ENCODE measurements around the gene CLDN16.

Gene CLDN16

DNA sequence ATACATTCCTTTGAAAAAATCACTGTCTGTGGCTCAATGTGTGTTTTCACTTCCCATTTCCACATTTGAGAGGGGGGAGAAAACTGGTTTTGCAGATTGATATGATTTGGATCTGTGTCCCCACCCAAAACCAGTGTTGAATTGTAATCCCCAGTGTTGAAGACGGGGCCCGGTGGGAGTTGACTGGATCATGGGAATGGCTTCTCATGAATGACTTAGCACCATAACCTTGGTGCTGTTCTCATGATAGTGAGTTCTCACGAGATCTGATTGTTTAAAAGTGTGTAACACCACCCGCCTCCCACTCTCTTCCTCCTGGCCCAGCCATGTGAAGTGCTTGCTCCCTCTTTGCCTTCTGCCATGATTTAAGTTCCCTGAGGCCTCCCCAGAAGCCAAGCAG is 45.7 kb downstream of the CLDN16 start:
- Histone ChIP-seq H3K4me3 (ENCODE audit: low read length in 2 of 2) (no peak overlapping the region), H3K27me3 (ENCODE audit: control insufficient read depth in 2 of 2, insufficient read depth in 2 of 2, low read length in 2 of 2) (no peaks in the 10 kb centered on the region), H3K36me3 (ENCODE audit: control insufficient read depth in 2 of 2, insufficient read depth in 2 of 2, low read length in 2 of 2) (no peaks in the 10 kb centered on the region), H3K9me3 (ENCODE audit: control insufficient read depth in 2 of 2, low read length in 2 of 2) (no peaks in the 10 kb centered on the region), H3K27ac (ENCODE audit: low read depth in 2 of 2, low read length in 2 of 2) (no peak overlapping the region), H3K9ac (ENCODE audit: low read depth in 1 of 2, low read length in 2 of 2) (no peak overlapping the region), H3K4me1 (ENCODE audit: control insufficient read depth in 2 of 2, insufficient read depth in 2 of 2, low read length in 2 of 2) (no peaks in the 10 kb centered on the region)

DNA sequence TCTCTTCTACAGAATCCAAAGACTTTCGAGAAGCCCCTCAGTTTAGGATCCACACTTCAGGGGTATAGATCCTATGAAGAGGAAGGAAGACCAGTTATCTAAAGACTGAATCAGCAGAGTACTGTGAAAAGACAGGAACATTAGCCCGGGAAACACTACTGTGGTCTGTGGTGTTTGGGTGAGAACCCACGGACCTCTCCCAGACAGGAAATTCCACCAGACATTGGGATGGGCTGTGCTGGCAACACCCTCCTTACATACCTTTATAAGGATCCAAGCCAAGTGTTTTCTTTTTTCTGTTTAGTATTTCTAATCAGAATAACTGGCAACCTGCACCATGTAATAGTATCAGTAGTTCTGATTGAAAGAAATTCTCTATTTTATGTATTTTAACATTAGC is 47.7 kb downstream of the CLDN16 start:
- Histone ChIP-seq H3K27me3 (ENCODE audit: control insufficient read depth in 2 of 2, insufficient read depth in 2 of 2, low read length in 2 of 2) (no peaks in the 10 kb centered on the region), H3K9ac (ENCODE audit: low read depth in 1 of 2, low read length in 2 of 2) (no peak overlapping the region), H3K4me1 (ENCODE audit: control insufficient read depth in 2 of 2, insufficient read depth in 2 of 2, low read length in 2 of 2) (no peaks in the 10 kb centered on the region), H3K9me3 (ENCODE audit: control insufficient read depth in 2 of 2, low read length in 2 of 2) (no peaks in the 10 kb centered on the region), H3K27ac (ENCODE audit: low read depth in 2 of 2, low read length in 2 of 2) (no peak overlapping the region), H3K4me3 (ENCODE audit: low read length in 2 of 2) (no peak overlapping the region), H3K36me3 (ENCODE audit: control insufficient read depth in 2 of 2, insufficient read depth in 2 of 2, low read length in 2 of 2) (no peaks in the 10 kb centered on the region)

DNA sequence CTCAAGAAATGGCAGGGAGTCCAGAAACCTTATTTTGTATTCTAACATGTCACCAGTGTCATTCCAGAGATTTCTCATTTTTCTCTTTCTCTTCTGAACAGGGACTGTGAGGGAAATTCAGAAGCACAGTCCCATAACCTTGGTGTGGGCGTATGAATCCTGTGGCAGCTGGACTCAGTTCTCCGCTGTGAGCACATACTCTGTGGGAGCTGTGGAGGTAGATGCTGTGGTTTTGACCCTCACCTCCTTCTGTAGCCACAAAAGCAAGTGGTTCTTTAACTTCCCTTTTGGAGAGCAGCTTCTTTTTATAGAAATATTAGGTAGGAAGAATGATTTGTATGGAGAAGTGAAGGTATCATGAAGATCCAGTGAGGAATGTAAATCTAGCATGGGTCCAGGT is 48.4 kb downstream of the CLDN16 start:
- no peak overlapping the region for H3K4me3 ChIP-seq (ENCODE audit: low read length in 2 of 2)
- no peak overlapping the region for H3K27ac ChIP-seq (ENCODE audit: low read depth in 2 of 2, low read length in 2 of 2)
- no peaks in the 10 kb centered on the region for H3K27me3 ChIP-seq (ENCODE audit: control insufficient read depth in 2 of 2, insufficient read depth in 2 of 2, low read length in 2 of 2)
- H3K9ac ChIP-seq (ENCODE audit: low read depth in 1 of 2, low read length in 2 of 2): no peak overlapping the region
- H3K4me1 ChIP-seq (ENCODE audit: control insufficient read depth in 2 of 2, insufficient read depth in 2 of 2, low read length in 2 of 2): no peaks in the 10 kb centered on the region
- no peaks in the 10 kb centered on the region for H3K9me3 ChIP-seq (ENCODE audit: control insufficient read depth in 2 of 2, low read length in 2 of 2)
- H3K36me3 ChIP-seq (ENCODE audit: control insufficient read depth in 2 of 2, insufficient read depth in 2 of 2, low read length in 2 of 2): no peaks in the 10 kb centered on the region

DNA sequence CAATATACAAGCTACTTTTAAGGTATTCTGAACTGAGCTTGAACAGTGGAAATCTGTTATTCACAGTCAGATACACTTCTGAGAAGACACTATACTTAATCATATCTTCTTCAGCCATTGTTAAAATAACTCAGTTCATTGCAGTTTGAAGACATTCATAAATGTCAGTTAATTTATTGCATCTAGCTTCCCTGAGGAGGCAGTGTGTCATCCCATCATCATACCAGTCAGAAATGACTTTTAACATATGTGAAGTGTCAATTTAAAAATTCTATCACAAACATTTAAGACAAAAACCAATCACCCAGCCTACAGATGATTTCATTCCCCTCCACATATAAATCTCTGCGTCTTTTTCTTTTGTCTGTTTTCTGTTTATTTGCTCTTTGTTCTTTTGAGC is 54.3 kb downstream of the CLDN16 start:
- Histone ChIP-seq H3K4me1 (ENCODE audit: control insufficient read depth in 2 of 2, insufficient read depth in 2 of 2, low read length in 2 of 2) (no peaks in the 10 kb centered on the region), H3K4me3 (ENCODE audit: low read length in 2 of 2) (no peak overlapping the region), H3K9me3 (ENCODE audit: control insufficient read depth in 2 of 2, low read length in 2 of 2) (no peaks in the 10 kb centered on the region), H3K9ac (ENCODE audit: low read depth in 1 of 2, low read length in 2 of 2) (no peak overlapping the region), H3K36me3 (ENCODE audit: control insufficient read depth in 2 of 2, insufficient read depth in 2 of 2, low read length in 2 of 2) (no peaks in the 10 kb centered on the region), H3K27ac (ENCODE audit: low read depth in 2 of 2, low read length in 2 of 2) (no peak overlapping the region), H3K27me3 (ENCODE audit: control insufficient read depth in 2 of 2, insufficient read depth in 2 of 2, low read length in 2 of 2) (no peaks in the 10 kb centered on the region)

DNA sequence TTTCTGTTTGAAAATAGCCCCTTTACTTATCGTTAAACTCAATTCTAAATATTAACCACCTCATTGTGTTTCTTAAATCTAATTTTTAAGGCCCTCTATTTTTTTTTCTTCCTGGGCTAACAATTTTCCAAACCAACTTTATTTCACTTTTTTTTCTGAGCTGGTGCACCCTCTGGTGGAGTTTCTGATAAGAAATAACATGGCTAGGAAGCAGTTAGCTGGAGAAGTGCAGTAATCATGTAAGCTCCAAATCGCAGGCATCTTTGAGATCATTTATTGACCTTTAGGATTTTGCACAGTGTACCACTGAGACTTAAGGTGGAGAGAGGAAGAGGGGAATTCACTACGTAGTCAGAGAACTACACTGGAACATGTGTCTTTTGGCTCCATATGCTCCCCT is 55.3 kb downstream of the CLDN16 start:
- Histone ChIP-seq H3K36me3 (ENCODE audit: control insufficient read depth in 2 of 2, insufficient read depth in 2 of 2, low read length in 2 of 2) (no peaks in the 10 kb centered on the region), H3K9ac (ENCODE audit: low read depth in 1 of 2, low read length in 2 of 2) (no peak overlapping the region), H3K9me3 (ENCODE audit: control insufficient read depth in 2 of 2, low read length in 2 of 2) (no peaks in the 10 kb centered on the region), H3K4me3 (ENCODE audit: low read length in 2 of 2) (no peak overlapping the region), H3K4me1 (ENCODE audit: control insufficient read depth in 2 of 2, insufficient read depth in 2 of 2, low read length in 2 of 2) (no peaks in the 10 kb centered on the region), H3K27me3 (ENCODE audit: control insufficient read depth in 2 of 2, insufficient read depth in 2 of 2, low read length in 2 of 2) (no peaks in the 10 kb centered on the region), H3K27ac (ENCODE audit: low read depth in 2 of 2, low read length in 2 of 2) (no peak overlapping the region)

DNA sequence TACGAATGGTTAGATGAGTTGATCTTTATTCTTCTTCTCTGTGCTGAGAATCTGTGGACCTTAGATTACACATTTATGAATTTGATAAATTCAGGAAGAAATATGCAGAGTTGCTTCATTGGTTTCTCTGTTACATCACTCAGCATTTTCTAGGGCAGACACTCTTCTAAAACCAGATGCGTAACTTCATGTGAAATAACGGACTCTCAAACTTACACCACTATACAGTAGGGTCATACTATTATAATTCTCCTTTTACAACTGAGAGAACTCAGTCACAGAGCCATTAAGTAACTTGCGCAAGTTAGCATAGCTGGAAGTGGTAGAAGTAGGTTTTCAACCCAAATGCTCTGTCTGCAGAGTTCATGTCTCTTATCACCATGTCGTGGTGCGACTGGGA is 56.0 kb downstream of the CLDN16 start:
- Histone ChIP-seq H3K4me3 (ENCODE audit: low read length in 2 of 2) (no peak overlapping the region), H3K9ac (ENCODE audit: low read depth in 1 of 2, low read length in 2 of 2) (no peak overlapping the region), H3K27ac (ENCODE audit: low read depth in 2 of 2, low read length in 2 of 2) (no peak overlapping the region), H3K36me3 (ENCODE audit: control insufficient read depth in 2 of 2, insufficient read depth in 2 of 2, low read length in 2 of 2) (no peaks in the 10 kb centered on the region), H3K27me3 (ENCODE audit: control insufficient read depth in 2 of 2, insufficient read depth in 2 of 2, low read length in 2 of 2) (no peaks in the 10 kb centered on the region), H3K9me3 (ENCODE audit: control insufficient read depth in 2 of 2, low read length in 2 of 2) (no peaks in the 10 kb centered on the region), H3K4me1 (ENCODE audit: control insufficient read depth in 2 of 2, insufficient read depth in 2 of 2, low read length in 2 of 2) (no peaks in the 10 kb centered on the region)

DNA sequence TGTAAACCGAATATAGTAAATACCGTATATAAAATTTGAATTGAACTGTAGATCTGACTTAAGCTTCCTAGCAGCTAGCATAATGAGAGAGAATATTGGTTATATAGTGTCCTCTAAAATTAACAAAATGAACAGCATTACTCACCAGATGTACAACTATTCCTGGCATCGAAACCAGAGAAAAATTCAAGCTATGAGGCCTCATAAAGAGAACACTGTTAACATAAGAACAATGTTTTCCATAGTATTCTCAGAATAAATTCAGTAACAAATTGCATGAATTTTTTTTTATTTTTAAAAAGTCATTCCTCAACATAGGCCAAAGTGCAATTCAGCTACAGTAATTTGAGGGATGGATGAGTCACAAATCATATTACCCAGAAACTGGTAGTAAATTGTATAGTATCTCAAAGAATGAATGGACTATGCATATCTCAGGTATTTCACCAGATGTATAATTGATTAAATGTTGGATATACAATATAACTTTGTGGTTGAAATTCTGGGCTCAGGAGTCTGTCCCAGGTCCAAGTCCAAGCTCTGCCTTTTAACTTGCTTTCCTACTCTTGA is 56.7 kb downstream of the CLDN16 start:
- Histone ChIP-seq H3K4me3 (ENCODE audit: low read length in 2 of 2) (no peak overlapping the region), H3K4me1 (ENCODE audit: control insufficient read depth in 2 of 2, insufficient read depth in 2 of 2, low read length in 2 of 2) (no peaks in the 10 kb centered on the region), H3K36me3 (ENCODE audit: control insufficient read depth in 2 of 2, insufficient read depth in 2 of 2, low read length in 2 of 2) (no peaks in the 10 kb centered on the region), H3K27me3 (ENCODE audit: control insufficient read depth in 2 of 2, insufficient read depth in 2 of 2, low read length in 2 of 2) (no peaks in the 10 kb centered on the region), H3K27ac (ENCODE audit: low read depth in 2 of 2, low read length in 2 of 2) (no peak overlapping the region), H3K9ac (ENCODE audit: low read depth in 1 of 2, low read length in 2 of 2) (no peak overlapping the region), H3K9me3 (ENCODE audit: control insufficient read depth in 2 of 2, low read length in 2 of 2) (no peaks in the 10 kb centered on the region)

DNA sequence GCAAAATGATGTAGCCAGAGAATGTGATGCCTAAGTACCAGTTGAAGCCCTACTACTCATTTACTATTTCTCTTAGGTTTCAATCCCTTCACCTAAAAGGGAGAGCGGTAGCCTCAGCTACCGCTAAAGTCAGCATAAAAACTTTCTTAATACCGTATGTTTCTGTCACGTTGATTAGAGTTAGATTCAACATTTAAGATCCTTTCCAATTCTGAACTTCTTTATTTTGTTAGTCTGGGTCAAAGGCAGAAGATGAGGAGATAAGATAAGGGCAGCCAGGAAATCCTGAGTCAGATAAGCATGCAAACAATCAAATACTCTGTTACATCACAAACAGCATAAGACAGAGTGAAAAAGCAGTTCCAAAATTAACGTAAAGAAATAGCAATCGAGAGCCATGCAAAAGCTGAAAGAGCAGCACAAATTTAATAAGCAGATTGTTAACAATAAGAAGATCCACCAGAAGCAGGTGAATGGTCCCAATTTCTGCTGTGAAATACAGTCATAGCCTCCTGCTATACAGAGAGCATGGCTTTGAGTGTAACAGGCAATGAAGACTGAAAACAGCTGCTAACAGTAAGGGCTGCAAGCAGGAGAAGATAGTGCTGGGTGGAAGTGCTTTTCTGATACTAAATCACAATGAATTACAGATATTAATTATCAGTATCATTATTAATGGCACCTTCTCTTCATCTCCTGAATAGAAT is 58.8 kb downstream of the CLDN16 start:
- no peaks in the 10 kb centered on the region for H3K27me3 ChIP-seq (ENCODE audit: control insufficient read depth in 2 of 2, insufficient read depth in 2 of 2, low read length in 2 of 2)

DNA sequence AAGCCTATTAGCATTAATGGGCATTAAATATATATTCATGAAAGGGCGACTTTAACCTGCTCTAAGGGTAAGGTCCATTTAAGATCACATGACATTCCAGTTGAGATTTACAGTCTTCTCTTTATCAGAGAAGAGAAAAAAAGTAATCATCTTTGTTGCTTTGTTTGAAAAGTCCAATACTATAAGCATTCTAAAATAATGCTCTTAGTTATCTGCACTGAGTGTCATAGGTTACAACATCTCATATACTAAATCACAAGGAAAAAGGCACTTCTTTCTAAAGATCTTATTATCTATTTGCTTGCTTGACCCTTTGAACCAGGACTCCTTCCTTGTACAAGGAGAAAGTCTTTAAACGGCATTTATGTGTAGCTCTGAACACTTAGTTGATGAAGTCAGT is 60.3 kb downstream of the CLDN16 start:
- H3K9me3 ChIP-seq (ENCODE audit: control insufficient read depth in 2 of 2, low read length in 2 of 2): no peaks in the 10 kb centered on the region
- H3K4me1 ChIP-seq (ENCODE audit: control insufficient read depth in 2 of 2, insufficient read depth in 2 of 2, low read length in 2 of 2): no peaks in the 10 kb centered on the region
- no peaks in the 10 kb centered on the region for H3K36me3 ChIP-seq (ENCODE audit: control insufficient read depth in 2 of 2, insufficient read depth in 2 of 2, low read length in 2 of 2)
- H3K27ac ChIP-seq (ENCODE audit: low read depth in 2 of 2, low read length in 2 of 2): no peak overlapping the region
- no peaks in the 10 kb centered on the region for H3K27me3 ChIP-seq (ENCODE audit: control insufficient read depth in 2 of 2, insufficient read depth in 2 of 2, low read length in 2 of 2)
- H3K9ac ChIP-seq (ENCODE audit: low read depth in 1 of 2, low read length in 2 of 2): no peak overlapping the region
- no peak overlapping the region for H3K4me3 ChIP-seq (ENCODE audit: low read length in 2 of 2)

More for the DNA sequence above, 58.8 kb downstream of the CLDN16 start:
- H3K4me3 ChIP-seq (ENCODE audit: low read length in 2 of 2): no peak overlapping the region
- no peaks in the 10 kb centered on the region for H3K36me3 ChIP-seq (ENCODE audit: control insufficient read depth in 2 of 2, insufficient read depth in 2 of 2, low read length in 2 of 2)
- no peaks in the 10 kb centered on the region for H3K9me3 ChIP-seq (ENCODE audit: control insufficient read depth in 2 of 2, low read length in 2 of 2)
- no peaks in the 10 kb centered on the region for H3K4me1 ChIP-seq (ENCODE audit: control insufficient read depth in 2 of 2, insufficient read depth in 2 of 2, low read length in 2 of 2)
- no peak overlapping the region for H3K27ac ChIP-seq (ENCODE audit: low read depth in 2 of 2, low read length in 2 of 2)
- H3K9ac ChIP-seq (ENCODE audit: low read depth in 1 of 2, low read length in 2 of 2): no peak overlapping the region

DNA sequence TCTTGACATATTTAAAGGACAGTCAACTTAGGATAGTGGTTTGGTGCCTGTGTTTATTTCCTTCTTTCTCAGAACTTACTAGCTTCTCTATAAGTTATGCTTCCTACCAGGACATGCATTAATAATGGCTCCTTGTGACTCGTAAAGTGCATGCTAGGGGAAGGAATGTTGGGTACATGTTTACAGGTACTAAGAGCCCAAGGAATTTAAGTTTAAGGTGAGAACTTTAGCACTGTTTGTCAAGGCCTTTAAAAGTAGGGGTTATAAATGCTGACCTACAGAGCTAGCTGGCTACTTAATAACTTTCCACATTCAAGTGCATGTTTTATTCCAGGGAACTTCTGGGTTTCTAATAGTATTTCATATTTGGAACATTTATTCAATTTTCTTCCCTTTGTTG is 61.8 kb downstream of the CLDN16 start, which contains the start of gene TMEM207:
TSS of gene TMEM207 (minus strand) at position 101 of the 400 bp plus-strand sequence. CDS start at position 9, 92 bp downstream.
- no peak within 1 kb of the TSS for H3K4me3 ChIP-seq (ENCODE audit: low read length in 2 of 2)
- no peaks in the 10 kb centered on the region for H3K36me3 ChIP-seq (ENCODE audit: control insufficient read depth in 2 of 2, insufficient read depth in 2 of 2, low read length in 2 of 2)
- H3K27ac ChIP-seq (ENCODE audit: low read depth in 2 of 2, low read length in 2 of 2): no peak within 1 kb of the TSS
- no peaks in the 10 kb centered on the region for H3K9me3 ChIP-seq (ENCODE audit: control insufficient read depth in 2 of 2, low read length in 2 of 2)
- no peaks in the 10 kb centered on the region for H3K27me3 ChIP-seq (ENCODE audit: control insufficient read depth in 2 of 2, insufficient read depth in 2 of 2, low read length in 2 of 2)
- H3K4me1 ChIP-seq (ENCODE audit: control insufficient read depth in 2 of 2, insufficient read depth in 2 of 2, low read length in 2 of 2): no peaks in the 10 kb centered on the region
- no peak within 1 kb of the TSS for H3K9ac ChIP-seq (ENCODE audit: low read depth in 1 of 2, low read length in 2 of 2)
